ENCODE data around the gene NR2C1. TPM values are rescaled to one million over a fixed set of nuclear protein-coding genes. Genes with fewer than 3 reads are reported as not detected.

Gene NR2C1
- total RNA-seq, 1 donor from 2014 or later: 26.1 TPM

DNA sequence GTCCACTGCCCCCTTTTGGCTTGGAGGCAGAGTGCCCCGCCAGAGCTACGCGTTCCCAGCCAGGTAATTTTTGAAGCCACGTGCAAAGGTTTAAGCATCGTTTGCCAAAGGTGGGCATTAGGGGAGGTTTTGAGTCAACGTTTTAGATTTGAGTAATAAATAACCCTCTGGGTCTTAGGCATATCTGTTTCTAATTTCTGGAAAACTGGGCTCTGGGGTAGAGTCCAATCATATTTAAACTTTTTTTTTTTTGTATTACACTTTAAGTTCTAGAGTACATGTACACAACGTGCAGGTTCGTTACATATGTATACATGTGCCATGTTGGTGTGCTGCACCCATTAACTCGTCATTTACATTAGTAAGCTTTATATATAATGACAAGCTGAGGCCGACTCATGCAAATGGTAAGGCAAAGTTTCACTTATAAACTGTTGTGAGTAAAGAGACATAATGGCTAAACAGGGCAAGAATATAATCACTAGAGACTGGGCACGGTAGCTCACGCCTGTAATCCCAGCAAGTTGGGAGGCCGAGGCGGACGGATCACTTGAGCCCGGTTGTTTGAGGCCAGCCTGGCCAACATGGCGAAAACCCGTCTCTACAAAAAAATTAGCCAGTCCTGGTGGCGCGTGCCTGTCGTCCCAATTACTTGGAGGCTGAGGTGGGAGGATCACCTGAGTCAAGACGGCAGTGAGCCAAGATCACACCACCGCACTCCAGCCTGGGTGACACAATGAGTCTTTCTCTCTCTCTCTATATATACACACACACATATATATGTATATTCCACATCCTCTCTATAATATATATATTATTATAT is 491 bp upstream of the NR2C1 start:
- H3K9me3 Mint-ChIP-seq: no peaks in the 10 kb centered on the region
- H3K27ac Mint-ChIP-seq: peak overlapping the region; percentile 92
- H3K36me3 Mint-ChIP-seq (ENCODE audit: low read depth): peaks cover 12% of the 10 kb centered on the region
- H3K4me3 Mint-ChIP-seq: peak overlapping the region; percentile 93
- H3K4me1 Mint-ChIP-seq (ENCODE audit: low read depth): peaks cover 16% of the 10 kb centered on the region
- no peak for DNase-seq (ENCODE audit: low spot score)
- H3K27me3 Mint-ChIP-seq (ENCODE audit: insufficient read depth): peaks cover 7% of the 10 kb centered on the region
- intact Hi-C loops (cut with micrococcal nuclease): loop anchor here (1.0 to 5.0 kb wide), 7 partner anchors 29 to 784 kb away; partner anchors contain the start of genes FGD6, METAP2, NDUFA12 and SNRPF

DNA sequence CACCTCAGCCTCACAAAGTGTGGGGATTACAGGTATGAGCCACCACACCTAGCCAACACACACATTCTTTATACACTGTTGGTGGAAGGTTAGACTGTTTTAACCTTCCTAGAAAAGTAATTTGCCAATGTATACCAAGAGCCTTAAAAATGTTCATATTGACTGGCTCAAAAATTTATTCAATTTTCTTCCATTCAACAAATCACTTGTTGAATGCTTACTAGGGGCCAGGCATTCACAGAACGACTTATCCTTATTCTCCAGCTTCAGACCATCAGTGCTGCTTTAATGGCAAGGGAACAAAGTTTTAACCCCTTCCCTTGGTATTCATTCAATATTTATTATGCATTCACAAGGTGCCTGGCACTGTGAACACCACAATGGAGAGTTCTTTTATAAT is 3.0 kb downstream of the NR2C1 start:
- H3K9me3 Mint-ChIP-seq: no peaks in the 10 kb centered on the region
- intact Hi-C loops (cut with micrococcal nuclease): loop anchor here (5.0 kb wide), 1 partner anchor 128 kb away; no protein-coding TSS in a partner anchor
- peaks cover 16% of the 10 kb centered on the region for H3K4me1 Mint-ChIP-seq (ENCODE audit: low read depth)
- H3K27me3 Mint-ChIP-seq (ENCODE audit: insufficient read depth): peaks cover 3% of the 10 kb centered on the region
- H3K4me3 Mint-ChIP-seq: no peak overlapping the region
- peaks cover 17% of the 10 kb centered on the region for H3K36me3 Mint-ChIP-seq (ENCODE audit: low read depth)
- H3K27ac Mint-ChIP-seq: no peak overlapping the region
- DNase-seq (ENCODE audit: low spot score): no peak

DNA sequence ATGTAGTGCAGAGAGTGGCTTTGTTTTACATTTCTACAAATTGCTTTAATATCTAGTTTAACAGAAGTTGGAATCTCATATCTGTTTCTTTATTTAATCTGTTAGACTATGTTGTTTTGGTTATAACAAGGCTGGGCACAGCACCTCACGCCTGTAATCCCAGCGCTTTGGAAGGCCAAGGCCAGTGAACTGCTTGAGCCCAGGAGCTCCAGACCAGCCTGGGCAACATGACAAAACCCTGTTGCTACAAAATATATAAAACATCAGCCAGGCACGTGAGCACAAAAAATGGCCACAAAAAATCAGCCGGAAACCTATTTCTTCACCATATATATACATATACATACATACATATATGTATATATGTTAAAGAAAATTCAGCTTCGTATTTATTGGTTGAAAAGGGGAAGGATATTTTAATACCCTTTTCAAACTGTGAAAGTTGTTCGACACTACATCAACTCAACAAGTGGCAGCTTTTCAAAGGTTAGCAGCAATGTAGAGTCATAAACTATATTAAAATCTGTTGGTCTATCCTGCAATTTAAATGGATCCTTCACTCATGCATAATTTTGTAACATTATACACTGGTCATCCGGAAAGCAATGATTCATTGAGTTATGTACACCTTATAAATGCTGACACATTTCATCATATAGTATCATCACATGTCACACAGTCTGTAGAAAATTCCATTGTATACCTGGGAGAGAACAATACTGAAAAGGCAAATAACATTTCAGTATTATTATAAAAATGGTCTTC is 7.1 kb downstream of the NR2C1 start:
- DNase-seq (ENCODE audit: low spot score): no peak
- H3K4me1 Mint-ChIP-seq (ENCODE audit: low read depth): peaks cover 8% of the 10 kb centered on the region
- no peaks in the 10 kb centered on the region for H3K27me3 Mint-ChIP-seq (ENCODE audit: insufficient read depth)
- no peaks in the 10 kb centered on the region for H3K9me3 Mint-ChIP-seq
- intact Hi-C loops (cut with micrococcal nuclease): no loop called here
- H3K27ac Mint-ChIP-seq: no peak overlapping the region
- peaks cover 20% of the 10 kb centered on the region for H3K36me3 Mint-ChIP-seq (ENCODE audit: low read depth)
- H3K4me3 Mint-ChIP-seq: no peak overlapping the region

- Mint-ChIP-seq H3K36me3 (ENCODE audit: low read depth) (peaks cover 23% of the 10 kb centered on the region), H3K27me3 (ENCODE audit: insufficient read depth) (no peaks in the 10 kb centered on the region), H3K9me3 (no peaks in the 10 kb centered on the region), H3K27ac (no peak overlapping the region), H3K4me3 (no peak overlapping the region), H3K4me1 (ENCODE audit: low read depth) (no peaks in the 10 kb centered on the region)
- intact Hi-C loops (cut with micrococcal nuclease): no loop called here
- DNase-seq (ENCODE audit: low spot score): no peak
Observed at GRCh38 chr12:95060951-95061350, 12.5 kb downstream of the NR2C1 start.

DNA sequence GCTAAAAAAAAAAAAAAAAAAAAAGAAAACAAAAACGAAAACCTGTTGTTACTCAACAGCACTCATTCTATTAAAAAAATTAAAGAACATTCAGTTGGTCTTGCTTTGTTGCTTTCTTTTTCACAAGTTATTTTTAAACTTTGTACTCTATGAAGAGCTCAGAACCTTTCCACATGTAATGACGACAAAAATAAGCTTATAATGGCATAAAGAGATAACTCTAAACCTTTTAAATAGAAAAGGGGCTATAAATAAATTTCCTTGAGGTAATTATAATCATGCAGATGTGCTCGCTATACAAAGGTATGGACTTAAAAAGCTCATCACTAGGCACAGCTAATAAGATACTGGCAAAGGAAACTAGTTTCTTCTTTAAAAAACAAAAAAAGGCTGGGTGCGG is 13.4 kb downstream of the NR2C1 start:
- DNase-seq (ENCODE audit: low spot score): no peak
- Mint-ChIP-seq H3K9me3 (no peaks in the 10 kb centered on the region), H3K4me1 (ENCODE audit: low read depth) (no peaks in the 10 kb centered on the region), H3K27me3 (ENCODE audit: insufficient read depth) (no peaks in the 10 kb centered on the region), H3K4me3 (no peak overlapping the region), H3K27ac (no peak overlapping the region), H3K36me3 (ENCODE audit: low read depth) (peaks cover 23% of the 10 kb centered on the region)
- intact Hi-C loops (cut with micrococcal nuclease): no loop called here

GRCh38 chr12:95057424-95057823 is 16.0 kb downstream of the NR2C1 start:
- no peak overlapping the region for H3K4me3 Mint-ChIP-seq
- intact Hi-C loops (cut with micrococcal nuclease): no loop called here
- H3K27ac Mint-ChIP-seq: no peak overlapping the region
- no peaks in the 10 kb centered on the region for H3K4me1 Mint-ChIP-seq (ENCODE audit: low read depth)
- H3K9me3 Mint-ChIP-seq: no peaks in the 10 kb centered on the region
- H3K36me3 Mint-ChIP-seq (ENCODE audit: low read depth): peaks cover 20% of the 10 kb centered on the region
- DNase-seq (ENCODE audit: low spot score): no peak
- no peaks in the 10 kb centered on the region for H3K27me3 Mint-ChIP-seq (ENCODE audit: insufficient read depth)

- H3K9me3 Mint-ChIP-seq: no peaks in the 10 kb centered on the region
- H3K27ac Mint-ChIP-seq: no peak overlapping the region
- intact Hi-C loops (cut with micrococcal nuclease): no loop called here
- no peaks in the 10 kb centered on the region for H3K4me1 Mint-ChIP-seq (ENCODE audit: low read depth)
- H3K36me3 Mint-ChIP-seq (ENCODE audit: low read depth): peaks cover 17% of the 10 kb centered on the region
- H3K27me3 Mint-ChIP-seq (ENCODE audit: insufficient read depth): no peaks in the 10 kb centered on the region
- no peak overlapping the region for H3K4me3 Mint-ChIP-seq
- DNase-seq (ENCODE audit: low spot score): no peak
Observed at GRCh38 chr12:95055057-95055456, 18.4 kb downstream of the NR2C1 start.

- DNase-seq (ENCODE audit: low spot score): no peak
- intact Hi-C loops (cut with micrococcal nuclease): no loop called here
- no peaks in the 10 kb centered on the region for H3K4me1 Mint-ChIP-seq (ENCODE audit: low read depth)
- no peaks in the 10 kb centered on the region for H3K9me3 Mint-ChIP-seq
- H3K27me3 Mint-ChIP-seq (ENCODE audit: insufficient read depth): no peaks in the 10 kb centered on the region
- H3K27ac Mint-ChIP-seq: no peak overlapping the region
- H3K4me3 Mint-ChIP-seq: no peak overlapping the region
- peaks cover 18% of the 10 kb centered on the region for H3K36me3 Mint-ChIP-seq (ENCODE audit: low read depth)
Observed at GRCh38 chr12:95054206-95054605, 19.2 kb downstream of the NR2C1 start.

DNA sequence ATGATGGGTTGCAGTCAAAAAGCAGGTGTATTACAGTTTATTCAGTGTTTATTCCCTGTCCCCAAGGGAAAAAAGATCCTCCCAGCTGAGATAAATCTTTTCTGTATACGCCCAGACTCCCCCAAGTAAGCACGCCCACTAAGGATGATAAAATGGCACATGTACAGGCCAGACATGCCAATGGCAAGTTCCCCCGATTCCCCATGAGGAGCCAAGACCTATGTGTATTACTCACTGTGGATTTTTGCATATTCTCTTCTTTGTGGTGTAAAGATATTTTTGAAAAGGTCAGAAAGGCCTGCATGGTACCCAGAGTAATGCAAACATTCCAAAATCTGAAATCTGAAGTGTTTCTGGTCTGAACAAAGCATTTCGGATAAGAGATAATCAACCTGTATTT is 22.2 kb downstream of the NR2C1 start:
- Mint-ChIP-seq H3K36me3 (ENCODE audit: low read depth) (peaks cover 20% of the 10 kb centered on the region), H3K27me3 (ENCODE audit: insufficient read depth) (no peaks in the 10 kb centered on the region), H3K4me1 (ENCODE audit: low read depth) (no peaks in the 10 kb centered on the region), H3K9me3 (no peaks in the 10 kb centered on the region), H3K27ac (no peak overlapping the region), H3K4me3 (no peak overlapping the region)
- no peak for DNase-seq (ENCODE audit: low spot score)
- intact Hi-C loops (cut with micrococcal nuclease): no loop called here

- DNase-seq (ENCODE audit: low spot score): no peak
- Mint-ChIP-seq H3K4me1 (ENCODE audit: low read depth) (peaks cover 15% of the 10 kb centered on the region), H3K27ac (no peak overlapping the region), H3K9me3 (no peaks in the 10 kb centered on the region), H3K4me3 (no peak overlapping the region), H3K27me3 (ENCODE audit: insufficient read depth) (no peaks in the 10 kb centered on the region), H3K36me3 (ENCODE audit: low read depth) (peaks cover 28% of the 10 kb centered on the region)
- intact Hi-C loops (cut with micrococcal nuclease): no loop called here
Observed at GRCh38 chr12:95037906-95038305, 35.5 kb downstream of the NR2C1 start.

GRCh38 chr12:95034750-95035149 is 38.7 kb downstream of the NR2C1 start:
- intact Hi-C loops (cut with micrococcal nuclease): no loop called here
- DNase-seq (ENCODE audit: low spot score): no peak
- H3K36me3 Mint-ChIP-seq (ENCODE audit: low read depth): peaks cover 17% of the 10 kb centered on the region
- H3K27me3 Mint-ChIP-seq (ENCODE audit: insufficient read depth): no peaks in the 10 kb centered on the region
- H3K9me3 Mint-ChIP-seq: no peaks in the 10 kb centered on the region
- H3K4me1 Mint-ChIP-seq (ENCODE audit: low read depth): peaks cover 15% of the 10 kb centered on the region
- no peak overlapping the region for H3K4me3 Mint-ChIP-seq
- no peak overlapping the region for H3K27ac Mint-ChIP-seq

DNA sequence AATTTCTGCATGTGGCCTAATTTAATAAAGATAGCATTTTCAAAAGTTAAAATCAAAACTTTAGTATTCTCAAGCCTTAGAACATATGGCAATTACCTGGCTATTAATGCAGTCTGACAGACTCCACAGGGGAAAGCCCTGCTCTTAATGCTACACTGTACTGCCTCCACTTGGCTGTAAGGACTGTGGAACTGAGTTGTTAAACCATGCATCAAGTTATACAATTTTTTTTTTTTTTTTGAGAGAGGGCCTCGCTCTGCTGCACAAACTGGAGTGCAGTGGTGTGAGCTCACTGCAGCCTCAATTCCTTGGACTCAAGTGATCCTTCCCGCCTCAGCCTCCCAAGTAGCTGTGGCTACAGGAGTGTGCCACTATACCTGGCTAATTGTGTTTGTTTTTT is 50.9 kb downstream of the NR2C1 start:
- Mint-ChIP-seq H3K4me3 (no peak overlapping the region), H3K36me3 (ENCODE audit: low read depth) (peaks cover 10% of the 10 kb centered on the region), H3K4me1 (ENCODE audit: low read depth) (no peaks in the 10 kb centered on the region), H3K27ac (no peak overlapping the region), H3K27me3 (ENCODE audit: insufficient read depth) (no peaks in the 10 kb centered on the region), H3K9me3 (no peaks in the 10 kb centered on the region)
- intact Hi-C loops (cut with micrococcal nuclease): no loop called here
- DNase-seq (ENCODE audit: low spot score): no peak

DNA sequence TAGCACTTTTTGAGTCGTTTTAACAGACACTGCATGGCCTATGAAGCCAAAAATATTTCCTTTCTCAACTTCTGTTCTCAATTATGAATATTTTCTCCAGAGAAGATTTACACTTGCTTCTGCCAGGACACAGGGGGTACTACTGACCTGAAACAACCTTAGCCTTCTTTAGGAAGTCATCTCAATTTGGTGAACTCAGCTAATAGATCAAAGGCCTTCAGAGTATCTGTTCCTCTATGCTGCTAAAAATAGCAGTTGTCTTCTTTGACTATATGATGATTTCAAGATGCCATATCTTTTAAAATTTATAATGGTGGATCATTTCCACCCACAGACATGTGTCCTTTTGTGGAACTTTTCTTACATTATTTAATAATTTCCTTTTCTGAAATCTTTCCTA is 55.9 kb downstream of the NR2C1 start:
- Mint-ChIP-seq H3K27me3 (ENCODE audit: insufficient read depth) (peaks cover 2% of the 10 kb centered on the region), H3K4me3 (no peak overlapping the region), H3K4me1 (ENCODE audit: low read depth) (no peaks in the 10 kb centered on the region), H3K9me3 (peaks cover 11% of the 10 kb centered on the region), H3K36me3 (ENCODE audit: low read depth) (peaks cover 12% of the 10 kb centered on the region), H3K27ac (no peak overlapping the region)
- no peak for DNase-seq (ENCODE audit: low spot score)
- intact Hi-C loops (cut with micrococcal nuclease): no loop called here
